ENCODE results near the gene DENND6B.

DNA sequence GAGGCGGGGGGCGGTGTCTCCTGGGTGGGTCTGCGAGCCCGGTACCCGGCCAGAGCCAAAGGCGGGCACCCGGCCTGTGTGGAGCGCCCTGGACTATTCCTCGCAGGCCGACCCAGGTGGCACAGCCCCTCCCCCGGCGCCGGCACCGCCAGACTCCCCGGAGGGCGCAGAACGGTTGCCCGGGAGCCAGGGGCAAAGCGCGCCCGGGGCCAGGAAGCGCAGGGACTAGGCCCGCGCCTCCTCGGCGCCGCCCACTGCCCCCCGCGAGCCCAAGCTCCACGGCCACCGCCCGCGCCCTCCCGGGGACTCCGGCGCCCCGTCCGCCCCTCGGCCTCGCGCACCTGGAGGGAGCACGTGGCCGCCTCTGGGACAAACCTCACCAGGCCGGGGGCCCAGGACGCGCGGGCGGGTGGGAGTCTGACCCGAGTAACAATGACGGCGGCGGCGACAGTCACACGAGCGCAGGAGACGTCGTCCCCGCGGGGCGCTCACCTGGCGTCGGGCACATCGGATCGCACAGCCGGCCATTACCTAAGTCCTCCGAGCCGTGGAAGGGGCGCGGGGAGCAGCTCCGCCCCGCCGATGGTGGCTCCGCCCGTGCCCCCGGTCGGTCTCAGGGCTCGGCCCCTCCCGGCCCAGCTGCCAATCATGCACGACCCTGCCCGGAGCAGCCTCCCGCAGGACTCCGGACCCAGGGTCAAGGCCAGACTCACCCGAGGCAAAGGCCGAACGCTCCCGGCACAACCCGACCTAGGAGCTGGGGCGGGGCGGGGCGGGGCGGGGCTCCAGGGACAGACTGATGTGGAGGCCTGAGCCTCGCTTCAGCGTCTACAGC, 26.8 kb downstream of the DENND6B start:
- peak in 2 of 6 experiments; percentile 16 to 30 for TF ChIP-seq CTCF (IDR thresholded peaks at IDR 0.05)
- TF ChIP-seq POLR2A (IDR thresholded peaks at IDR 0.05): peak; percentile 31 to 52

Data from Peyer's patch (tissue), 4 donors.